Measurements from ENCODE around the gene HYCC2.
"Not testable (repeated sequence)": the region's sequence is repeated elsewhere in the genome, so short reads cannot be mapped to it uniquely, and the experiment has no call there.

Gene HYCC2

DNA sequence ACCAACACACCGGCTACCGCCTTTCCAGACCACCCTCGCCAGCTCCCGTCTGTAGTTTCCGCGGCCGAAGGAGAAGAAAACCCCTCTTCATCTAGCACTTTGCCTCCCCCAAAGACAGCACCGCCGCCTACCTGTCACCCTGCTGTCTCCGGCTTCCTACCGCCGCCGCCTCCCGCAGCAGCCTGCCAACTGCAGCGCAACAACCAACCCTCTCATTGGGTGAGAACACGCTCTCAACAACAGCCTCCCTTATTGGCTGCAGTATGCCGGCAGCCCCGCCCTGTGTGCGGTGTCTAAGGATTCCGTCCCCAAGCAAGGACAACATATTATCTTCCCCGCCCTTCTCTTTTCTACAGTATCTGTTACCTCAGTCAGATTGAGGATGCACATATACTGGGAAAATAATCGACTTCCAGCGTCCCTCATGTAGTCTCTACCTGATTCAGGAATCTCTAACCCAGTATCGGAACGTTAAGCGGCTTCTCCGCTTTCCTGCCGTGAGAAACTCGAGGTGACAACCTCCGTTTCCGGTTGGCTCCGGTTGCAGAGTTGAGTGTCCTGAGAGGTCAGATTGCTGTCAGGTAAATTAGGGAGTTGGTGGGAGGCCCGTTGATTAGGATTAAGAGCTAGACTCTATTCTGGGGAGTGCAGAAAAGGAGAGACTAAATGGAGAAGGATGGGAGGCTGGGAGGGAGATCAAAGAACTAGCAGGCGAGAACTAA lies at the start of gene HYCC2, which contains the start of gene NDUFB3:
TSS of gene HYCC2 (minus strand) at position 193 of the 722 bp plus-strand sequence. CDS start 47,662 bp downstream, outside the sequence.
TSS of gene NDUFB3 (plus strand) at position 523 of the 722 bp plus-strand sequence. CDS start 6,882 bp downstream, outside the sequence.
- DNase-seq = peak; percentile 96

- DNase-seq = peak; percentile 49
Observed at GRCh38 chr2:201118961-201119854, 47.7 kb upstream of the HYCC2 start.

GRCh38 chr2:201118121-201118960 lies 46.9 kb upstream of the HYCC2 start:
- peak; percentile 90 for DNase-seq

GRCh38 chr2:201117735-201118094 lies 46.2 kb upstream of the HYCC2 start:
- not testable (repeated sequence) for DNase-seq

DNA sequence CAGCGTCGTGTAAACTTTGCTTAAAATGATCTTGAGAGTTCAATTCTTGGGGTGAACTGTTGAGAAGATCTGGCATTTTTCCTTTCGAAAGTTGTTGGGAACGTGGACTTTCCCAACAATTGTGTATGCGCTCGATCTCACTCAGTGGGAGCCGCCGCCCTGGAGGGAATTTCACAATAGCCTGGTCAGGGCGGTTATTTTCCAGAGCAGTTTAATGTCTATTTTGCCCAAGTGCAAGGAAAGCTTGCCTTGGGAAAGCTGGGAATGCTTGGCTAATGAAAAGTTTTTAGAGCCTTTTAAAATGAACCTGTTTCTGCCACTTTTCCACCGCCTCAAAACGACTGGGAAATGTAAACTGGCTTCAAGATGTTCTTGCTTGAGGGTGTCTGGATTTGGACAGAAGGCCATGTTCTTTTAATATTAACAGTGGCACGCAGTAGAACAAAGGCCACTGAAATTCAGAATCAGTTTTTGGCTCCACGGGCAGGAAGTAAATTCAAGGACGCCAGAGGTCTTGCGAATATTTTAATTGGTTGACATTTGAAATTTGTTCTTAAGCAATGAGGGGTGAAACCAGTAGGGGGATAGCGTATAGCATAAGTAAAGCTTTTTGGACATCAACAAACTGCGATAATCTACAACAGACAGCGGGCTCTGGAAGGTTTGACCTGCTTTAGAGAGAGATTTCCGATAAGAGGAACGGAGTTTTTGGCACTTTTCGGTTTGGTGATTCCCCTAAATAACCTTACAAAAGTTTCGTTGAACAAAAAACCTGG lies 45.7 kb upstream of the HYCC2 start:
- peak; percentile 77 for DNase-seq

DNA sequence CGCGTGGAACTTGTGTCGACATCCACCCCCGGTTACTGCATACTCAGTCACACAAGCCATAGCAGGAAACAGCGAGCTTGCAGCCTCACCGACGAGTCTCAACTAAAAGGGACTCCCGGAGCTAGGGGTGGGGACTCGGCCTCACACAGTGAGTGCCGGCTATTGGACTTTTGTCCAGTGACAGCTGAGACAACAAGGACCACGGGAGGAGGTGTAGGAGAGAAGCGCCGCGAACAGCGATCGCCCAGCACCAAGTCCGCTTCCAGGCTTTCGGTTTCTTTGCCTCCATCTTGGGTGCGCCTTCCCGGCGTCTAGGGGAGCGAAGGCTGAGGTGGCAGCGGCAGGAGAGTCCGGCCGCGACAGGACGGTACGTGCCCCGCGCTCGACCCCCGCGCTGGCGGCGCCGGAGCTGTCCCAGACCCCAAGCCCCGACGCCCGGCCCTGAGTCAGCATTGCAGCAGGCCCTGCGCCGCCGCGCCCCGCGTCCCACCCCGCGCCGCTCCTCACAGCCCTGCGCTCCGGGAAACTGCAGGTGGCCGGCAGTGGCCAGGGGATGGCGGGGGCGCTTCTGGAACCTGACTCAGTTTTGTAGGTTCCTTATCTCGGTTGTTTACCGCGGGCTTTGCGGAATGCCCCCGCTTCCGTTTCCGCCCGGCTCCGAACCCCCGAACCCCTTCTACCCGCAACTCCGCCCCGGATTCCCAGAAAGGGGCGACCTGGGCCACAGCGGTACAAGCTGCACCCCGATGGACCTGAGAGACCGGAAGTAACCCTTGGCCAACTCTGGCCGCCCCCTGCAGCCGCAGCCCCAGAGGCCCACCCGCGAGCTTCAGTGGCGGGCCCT lies 44.9 kb upstream of the HYCC2 start, which contains the start of gene CFLAR:
TSS of gene CFLAR (plus strand) at position 50 of the 844 bp plus-strand sequence. CDS start 13,702 bp downstream, outside the sequence.
- DNase-seq = peak; percentile 86

- DNase-seq = no peak
Observed at GRCh38 chr2:201114846-201115245, 43.4 kb upstream of the HYCC2 start.

DNA sequence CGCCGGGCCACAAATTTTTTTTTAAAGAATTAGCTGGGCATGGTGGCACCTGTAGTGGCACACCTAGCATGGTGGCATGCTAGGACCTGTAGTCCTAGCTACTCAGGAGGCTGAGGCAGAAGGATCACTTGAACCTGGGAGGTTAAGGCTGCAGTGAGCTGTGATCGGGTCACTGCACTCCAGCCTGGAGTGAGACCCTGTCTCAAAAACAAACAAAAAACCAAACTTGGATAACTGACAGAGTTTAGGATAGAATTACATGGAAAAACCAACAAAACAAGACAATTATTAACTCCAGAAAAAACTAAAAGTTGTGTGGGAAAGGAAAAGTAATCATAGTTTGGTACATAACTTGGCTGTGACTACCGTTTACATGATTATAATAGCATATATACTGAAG lies 42.9 kb upstream of the HYCC2 start:
- no peak for DNase-seq

DNA sequence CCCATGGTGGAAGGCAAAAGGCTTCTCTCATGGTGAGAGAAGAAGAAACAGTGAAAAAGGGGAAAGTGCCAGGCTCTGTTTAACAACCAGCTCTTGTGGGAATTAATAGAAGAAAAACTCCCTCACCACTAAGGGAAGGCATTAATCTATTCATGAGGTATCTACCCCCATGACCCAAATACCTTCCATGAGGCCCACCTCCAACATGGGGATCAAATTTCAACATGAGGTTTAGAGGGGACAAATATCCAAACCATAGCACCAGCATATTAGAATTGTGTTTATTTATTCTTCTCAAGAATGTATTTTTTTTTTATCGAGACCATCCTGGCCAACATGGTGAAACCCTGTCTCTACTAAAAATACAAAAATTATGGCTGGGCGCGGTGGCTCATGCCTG lies 39.6 kb upstream of the HYCC2 start:
- no peak for DNase-seq

DNA sequence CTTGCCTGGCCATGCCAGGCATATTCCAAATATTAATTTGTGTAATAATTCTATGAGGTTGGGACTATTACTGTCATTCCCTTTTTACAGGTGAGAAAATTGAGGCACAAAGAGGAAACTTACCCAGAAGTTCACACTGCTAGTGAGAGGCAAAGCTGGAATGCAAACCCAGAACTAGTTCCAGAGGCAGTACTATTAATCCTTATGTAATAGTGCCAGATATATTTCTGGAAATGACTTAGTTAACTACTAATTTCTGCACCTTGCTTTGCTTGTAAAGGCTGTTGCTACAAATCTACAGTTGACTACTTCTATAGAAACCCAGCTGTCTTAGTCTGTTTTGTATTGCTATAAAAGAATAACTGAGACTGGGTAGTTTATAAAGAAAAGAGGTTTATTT lies 39.1 kb upstream of the HYCC2 start:
- DNase-seq = no peak

DNA sequence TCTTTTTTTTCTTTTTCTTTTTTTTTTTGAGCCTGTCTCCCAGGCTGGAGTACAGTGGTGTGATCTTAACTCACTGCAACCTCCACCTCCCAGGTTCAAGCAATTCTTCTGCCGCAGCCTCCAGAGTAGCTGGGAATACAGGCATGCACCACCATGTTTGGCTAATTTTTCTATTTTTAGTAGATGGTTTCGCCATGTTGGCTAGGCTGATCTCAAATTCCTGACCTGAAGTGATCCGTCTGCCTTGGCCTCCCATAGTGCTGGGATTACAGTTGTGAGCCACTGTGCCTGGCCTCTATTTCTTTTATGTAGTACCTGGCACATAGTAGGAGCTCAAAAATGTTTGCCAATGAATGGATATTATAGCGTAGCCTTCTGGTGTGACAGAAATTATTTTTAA lies 37.7 kb upstream of the HYCC2 start:
- no peak for DNase-seq

DNA sequence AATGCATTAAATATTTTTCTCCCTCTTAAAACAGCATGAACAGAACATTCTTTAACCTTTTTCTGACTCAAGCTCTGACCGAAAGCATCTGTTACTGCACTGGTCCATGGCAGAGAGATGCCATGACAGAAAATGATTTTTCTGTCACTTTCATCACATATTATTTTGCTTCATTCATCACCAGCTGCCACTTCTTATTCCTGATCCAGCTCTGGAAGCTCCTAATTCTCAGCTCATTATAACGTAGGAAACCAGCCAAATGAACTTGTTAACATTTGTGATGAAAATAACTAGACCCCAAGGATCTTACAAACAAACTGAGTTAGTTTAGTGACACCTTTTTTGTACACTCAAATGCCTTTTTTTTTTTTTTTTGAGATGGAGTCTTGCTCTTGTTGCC lies 36.9 kb upstream of the HYCC2 start:
- no peak for DNase-seq

DNA sequence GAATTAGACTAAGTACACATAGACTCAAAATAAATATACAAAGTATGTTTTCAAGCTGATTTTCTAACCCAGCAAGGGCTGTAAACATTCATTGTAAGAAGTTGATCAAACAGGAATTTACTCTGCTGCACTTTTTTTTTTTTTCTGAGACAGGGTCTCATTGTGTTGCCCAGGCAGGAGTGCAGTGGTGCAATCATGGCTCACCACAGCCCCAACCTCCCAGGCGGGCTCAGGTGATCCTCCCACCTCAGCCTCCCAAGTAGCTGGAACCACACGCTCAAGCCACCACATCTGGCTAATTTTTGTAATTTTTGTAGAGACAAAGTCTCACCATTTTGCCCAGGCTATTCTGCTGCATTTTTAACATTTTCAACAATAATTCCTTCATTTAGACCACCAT lies 36.2 kb upstream of the HYCC2 start:
- DNase-seq = no peak

DNA sequence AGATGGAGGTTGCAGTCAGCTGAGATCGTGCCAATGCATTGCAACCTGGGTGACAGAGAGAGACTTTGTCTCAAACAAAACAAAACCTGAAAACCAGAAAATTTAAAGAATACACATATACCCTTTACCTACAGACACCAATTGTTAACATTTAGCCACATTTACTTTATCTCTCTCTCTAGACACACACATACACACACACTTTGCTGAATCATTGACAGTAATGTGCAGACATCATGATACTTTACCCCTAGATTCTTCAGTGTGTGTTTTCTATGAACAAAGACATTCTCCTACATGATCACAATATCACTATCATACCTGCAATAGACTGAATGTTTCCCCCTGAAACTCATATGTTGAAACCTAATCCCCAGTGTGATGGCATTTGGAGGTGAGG lies 34.3 kb upstream of the HYCC2 start:
- DNase-seq = no peak

GRCh38 chr2:201100497-201100896 lies 29.0 kb upstream of the HYCC2 start:
- no peak for DNase-seq

DNA sequence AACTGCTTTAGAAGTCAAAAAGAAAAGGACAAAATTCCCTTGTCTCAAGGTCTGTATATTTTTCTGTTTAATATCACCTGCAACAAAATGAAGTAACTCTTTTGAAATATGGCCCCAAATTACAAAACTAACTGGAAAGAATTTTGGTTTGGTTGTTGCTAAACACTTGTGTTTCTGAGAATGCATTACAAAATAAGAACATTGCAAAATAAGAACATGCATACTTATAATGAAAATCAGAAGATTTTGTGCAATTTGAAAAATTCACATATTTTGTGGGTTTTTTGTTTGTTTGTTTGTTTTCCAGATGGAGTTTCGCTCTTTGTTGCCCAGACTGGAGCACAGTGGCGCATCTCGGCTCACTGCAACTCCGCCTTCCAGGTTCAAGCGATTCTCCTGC lies 22.1 kb upstream of the HYCC2 start:
- no peak for DNase-seq

DNA sequence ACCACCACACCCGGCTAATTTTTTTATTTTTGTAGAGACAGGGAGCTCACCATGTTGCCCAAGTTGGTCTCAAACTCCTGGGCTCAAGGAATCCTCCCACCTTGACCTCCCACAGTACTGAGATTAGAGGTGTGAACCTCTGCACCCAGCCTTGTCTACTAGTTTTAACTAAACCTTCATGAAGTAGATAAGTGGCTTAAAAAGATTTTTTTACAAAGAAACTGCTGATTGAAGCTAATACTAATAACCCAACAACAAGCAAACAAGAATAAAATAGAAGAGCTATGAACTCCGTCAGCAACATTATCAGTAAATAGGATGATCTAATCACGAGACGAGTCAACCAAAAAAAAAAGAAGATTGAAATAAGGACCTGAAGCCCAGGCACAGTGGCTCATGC lies 19.1 kb upstream of the HYCC2 start:
- DNase-seq = no peak

- no peak for DNase-seq
Observed at GRCh38 chr2:201084863-201085262, 13.4 kb upstream of the HYCC2 start.

- DNase-seq = no peak
Observed at GRCh38 chr2:201074996-201075395, 3.5 kb upstream of the HYCC2 start.

DNA sequence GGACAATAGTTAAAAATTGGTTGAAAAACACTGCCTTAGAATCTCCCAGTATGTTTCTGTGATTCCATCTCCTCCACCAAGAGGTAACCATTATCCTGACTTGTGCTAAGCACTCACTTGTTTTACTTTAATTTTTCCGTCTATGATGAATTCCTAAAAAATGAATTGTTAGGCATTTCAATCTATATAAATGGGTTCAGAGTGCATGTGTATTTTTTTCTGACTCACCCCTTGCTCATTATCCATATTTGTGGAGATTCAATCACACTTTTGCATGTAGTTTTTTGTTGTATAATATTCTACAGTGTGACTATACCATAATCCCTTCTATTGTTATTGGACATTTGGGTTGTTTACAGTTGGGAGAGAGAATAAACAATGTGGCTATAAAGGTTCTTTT lies 1.6 kb upstream of the HYCC2 start:
- no peak for DNase-seq

GRCh38 chr2:201072201-201072530 lies 695 bp upstream of the HYCC2 start:
- DNase-seq = no peak
